Right atrium auricular region (tissue), 2 donors: ENCODE results near the gene PDE1A. TPM values are rescaled to one million over a fixed set of nuclear protein-coding genes. Genes with fewer than 3 reads are reported as not detected.

Experiments used
- DNase-seq: peaks from one replicate; pipeline ENCODE4 v3.0.0-alpha.2; 2019; ENCODE audit warnings: low spot score
- H3K27ac ChIP-seq, 2 donors: fragments of 200-600 bp; sonication (generic); 1 replicate in 1 of 2; 2 replicates in 1 of 2; pipeline ENCODE4 v1.5.1; 2016 to 2019
- H3K27me3 ChIP-seq, 2 donors: fragments of 200-600 bp; sonication (generic); one replicate each; pipeline versions ENCODE4 v1.5.1 to v1.6.0; 2017 to 2019
- H3K36me3 ChIP-seq: fragments of 200-600 bp; sonication (generic); one replicate; pipeline ENCODE4 v1.5.1; 2016
- H3K4me1 ChIP-seq, 2 donors: fragments of 200-600 bp; sonication (generic); one replicate each; pipeline versions ENCODE4 v1.5.1 to v1.6.0; 2017 to 2019
- H3K4me3 ChIP-seq, 2 donors: fragments of 200-600 bp; sonication (generic); 1 replicate in 1 of 2; 2 replicates in 1 of 2; pipeline ENCODE4 v1.5.1; 2017 to 2019; ENCODE audit warnings: mild to moderate bottlenecking in 1 of 2, moderate library complexity in 1 of 2
- H3K9me3 ChIP-seq, 2 donors: fragments of 200-600 bp; sonication (generic); one replicate each; pipeline ENCODE4 v1.5.1; 2019
- CTCF ChIP-seq, 2 donors: fragments of 200-600 bp; sonication (generic); IDR thresholded peaks; one replicate each; pipeline ENCODE4 v1.5.1; 2019; ENCODE audit warnings: antibody characterized with exemption in 2 of 2
- total RNA-seq, 2 donors: library from RNA; depleted of rRNA; stranded (reverse); fragments of >200 nt; gene quantifications; one replicate each; pipeline ENCODE4 v1.1.0, GENCODE V29; 2016

Gene PDE1A
- total RNA-seq, 2 donors from 2014 or later, result 7.0 to 10.7 TPM

DNA sequence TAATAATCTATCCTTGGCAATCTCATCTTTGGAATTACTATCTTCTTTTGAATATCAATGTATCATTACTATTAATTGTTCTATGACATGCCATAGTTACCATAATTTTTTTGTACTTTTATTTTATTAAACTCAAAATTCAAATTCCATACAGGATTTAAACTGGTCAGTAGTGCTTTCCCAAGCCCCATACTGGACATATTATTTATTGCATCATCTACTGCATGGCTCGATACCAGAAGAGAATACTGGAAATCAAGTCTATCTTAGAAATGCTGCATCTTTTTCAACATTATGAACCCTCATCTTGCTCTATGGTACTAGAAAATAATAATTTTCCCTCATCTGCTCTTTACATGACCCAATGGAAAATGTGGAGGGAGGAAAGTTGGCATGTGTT lies 9.4 kb upstream of the PDE1A start:
- no peak for DNase-seq
- H3K4me1 ChIP-seq, result no peaks in the 10 kb centered on the region
- H3K27me3 ChIP-seq, result no peaks in the 10 kb centered on the region
- no peak overlapping the region for H3K27ac ChIP-seq
- TF ChIP-seq CTCF (IDR thresholded peaks at IDR 0.05), result no peak
- H3K4me3 ChIP-seq, result no peak overlapping the region
- H3K9me3 ChIP-seq, result no peaks in the 10 kb centered on the region
- no peaks in the 10 kb centered on the region for H3K36me3 ChIP-seq

GRCh38 chr2:182435754-182436153 lies 8.9 kb upstream of the PDE1A start:
- no peak for DNase-seq
- H3K4me1 ChIP-seq, result no peaks in the 10 kb centered on the region
- H3K27me3 ChIP-seq, result no peaks in the 10 kb centered on the region
- no peaks in the 10 kb centered on the region for H3K36me3 ChIP-seq
- H3K9me3 ChIP-seq, result no peaks in the 10 kb centered on the region
- peak overlapping the region in 1 of 2 donors; percentile 39 for H3K27ac ChIP-seq
- H3K4me3 ChIP-seq, result no peak overlapping the region
- no peak for TF ChIP-seq CTCF (IDR thresholded peaks at IDR 0.05)

DNA sequence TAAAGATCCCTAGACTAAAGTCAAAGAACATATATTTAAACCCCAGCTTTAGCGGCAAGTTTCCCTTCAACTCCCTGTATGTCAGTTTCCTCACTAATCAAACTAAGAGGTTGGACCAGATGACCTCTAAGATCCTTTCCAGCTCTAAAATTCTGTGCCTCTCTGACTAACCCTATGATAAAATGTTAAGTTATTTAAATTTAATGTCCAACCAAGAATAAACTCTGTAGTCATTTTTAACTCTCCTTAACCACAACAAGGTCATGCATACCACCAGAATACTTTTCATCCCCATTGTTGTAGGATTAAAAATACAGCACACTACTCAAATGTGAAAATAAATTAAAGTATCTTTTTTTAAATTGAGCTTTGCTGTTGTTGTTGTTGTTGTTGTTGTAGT lies 5.2 kb upstream of the PDE1A start:
- H3K27me3 ChIP-seq, result no peaks in the 10 kb centered on the region
- no peak for TF ChIP-seq CTCF (IDR thresholded peaks at IDR 0.05)

GRCh38 chr2:182428476-182428875 lies 1.6 kb upstream of the PDE1A start:
- Histone ChIP-seq H3K36me3 (no peaks in the 10 kb centered on the region), H3K4me3 (no peak overlapping the region), H3K9me3 (no peaks in the 10 kb centered on the region), H3K27ac (no peak overlapping the region), H3K4me1 (no peaks in the 10 kb centered on the region), H3K27me3 (no peaks in the 10 kb centered on the region)
- TF ChIP-seq CTCF (IDR thresholded peaks at IDR 0.05), result no peak
- no peak for DNase-seq

More for the DNA sequence above, 5.2 kb upstream of the PDE1A start:
- Histone ChIP-seq H3K9me3 (no peaks in the 10 kb centered on the region), H3K36me3 (no peaks in the 10 kb centered on the region), H3K4me1 (no peaks in the 10 kb centered on the region), H3K4me3 (no peak overlapping the region), H3K27ac (no peak overlapping the region)
- DNase-seq, result no peak

DNA sequence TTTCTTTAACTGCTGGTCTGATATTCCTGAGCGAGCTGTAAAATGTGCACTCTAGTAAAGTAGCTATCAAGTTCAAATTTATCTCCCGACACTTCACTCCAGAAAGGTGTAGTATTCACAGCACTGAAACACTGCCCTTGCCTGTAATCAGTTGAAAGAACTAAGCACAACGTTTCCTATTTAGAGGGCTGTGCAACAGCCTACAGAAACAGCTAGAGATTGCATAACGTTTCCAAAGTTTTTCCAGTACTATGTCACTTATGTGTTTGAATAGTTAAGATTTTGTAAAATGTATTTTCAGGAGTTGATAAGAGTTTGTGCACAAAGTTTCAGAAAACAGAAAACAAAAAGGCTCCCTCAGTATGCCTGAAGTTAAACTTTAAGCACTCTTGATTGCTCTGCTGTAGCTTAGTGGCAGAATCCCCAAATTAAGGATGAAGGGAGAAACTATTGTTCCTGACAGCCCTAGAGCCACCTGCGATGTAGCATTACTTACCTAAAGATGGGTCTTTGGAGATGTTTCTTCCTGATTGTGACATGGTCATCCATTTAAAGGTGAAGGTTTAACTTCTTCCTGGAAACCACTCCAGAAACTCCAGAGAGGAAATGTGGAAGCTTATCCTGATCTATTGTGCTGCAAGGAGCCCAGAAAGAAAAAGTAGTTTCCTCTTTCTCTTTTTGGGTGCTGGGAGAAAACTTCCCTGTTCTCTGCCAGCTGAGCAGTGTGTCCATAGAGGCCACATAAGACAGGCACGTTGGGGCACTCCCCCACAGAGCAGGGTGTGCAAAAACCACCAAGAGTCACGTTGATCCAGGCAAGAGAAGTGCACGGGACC lies 536 bp downstream of the PDE1A start:
- no peaks in the 10 kb centered on the region for H3K36me3 ChIP-seq
- TF ChIP-seq CTCF (IDR thresholded peaks at IDR 0.05), result no peak
- no peaks in the 10 kb centered on the region for H3K4me1 ChIP-seq
- H3K9me3 ChIP-seq, result no peaks in the 10 kb centered on the region
- H3K27ac ChIP-seq, result peak overlapping the region; percentile 33 to 73
- no peaks in the 10 kb centered on the region for H3K27me3 ChIP-seq
- DNase-seq, result no peak
- H3K4me3 ChIP-seq, result peak overlapping the region; percentile 41 to 47
